Psoas muscle (tissue), 8 donors: ENCODE data around the gene NAPSA. TPM values are rescaled to one million over a fixed set of nuclear protein-coding genes. Genes with fewer than 3 reads are reported as not detected.

Experiments used
- ATAC-seq, 4 donors: fragments of 200-7000 bp; cut with Tn5 transposase; one replicate each; pipeline ENCODE4 v1.9.1; 2020; ENCODE audit warnings: moderate library complexity in 3 of 4, mild to moderate bottlenecking in 2 of 4
- DNase-seq, 2 donors: peaks; one replicate each; pipeline ENCODE4 v3.0.0-alpha.2; 2020
- H3K27ac ChIP-seq: fragments of 200-600 bp; one replicate; pipeline ENCODE4 v1.8.0; 2022
- H3K27me3 ChIP-seq, 3 donors: fragments of 200-600 bp in 1 of 3; one replicate each; pipeline versions ENCODE4 v1.6.1 to v1.8.0; 2013 to 2022; ENCODE audit warnings: low read length in 2 of 3, mild to moderate bottlenecking in 2 of 3, moderate library complexity in 1 of 3; ENCODE audit not compliant: insufficient read depth in 3 of 3
- H3K36me3 ChIP-seq, 2 donors: fragments of 200-600 bp in 1 of 2; one replicate each; pipeline versions ENCODE4 v1.6.1 to v1.8.0; 2013 to 2022; ENCODE audit warnings: low read depth in 1 of 2, mild to moderate bottlenecking in 1 of 2, moderate library complexity in 1 of 2; ENCODE audit not compliant: insufficient read depth in 1 of 2
- H3K4me1 ChIP-seq: fragments of 200-600 bp; one replicate; pipeline ENCODE4 v1.8.0; 2022
- H3K4me3 ChIP-seq: fragments of 200-600 bp; one replicate; pipeline ENCODE4 v1.8.0; 2022; ENCODE audit warnings: mild to moderate bottlenecking
- H3K9me3 ChIP-seq: fragments of 200-600 bp; one replicate; pipeline ENCODE4 v1.8.0; 2022
- CTCF ChIP-seq: fragments of 200-600 bp; IDR thresholded peaks from one replicate; pipeline ENCODE4 v1.8.0; 2022; ENCODE audit warnings: antibody characterized with exemption
- WGBS, 3 donors: extraction: QIAGEN DNeasy Blood & Tissue Kit; methylation state at CpG; one replicate each; pipeline versions ENCODE4 v1.1.6 to v1.1.7; 2013; 5-methylcytosine and 5-hydroxymethylcytosine counted together
- intact Hi-C, 2 donors: fragments of 100-400 bp; cut with DNase I; formaldehyde crosslinking; loops; one replicate each; pipeline versions ENCODE4 v1.11.0 to v1.14.2; 2022
- polyA plus RNA-seq, 3 donors: library from polyadenylated mRNA; stranded (reverse); fragments of 200-250 nt; gene quantifications; one replicate each; pipeline ENCODE4 v1.2.3, GENCODE V29; 2013
- total RNA-seq, 4 donors: library from RNA; stranded (reverse); fragmentation: NEBNext Ultra II Directional in 2 of 4; extraction: Animal tissue kit (Norgen Biotek cat#: 25700) in 2 of 4; gene quantifications; one replicate each; pipeline versions ENCODE4 v1.2.1 to v1.2.4, GENCODE V29; 2021 to 2023
- donor health status: healthy with polysubstance abuse.
- donor health status: DM: no; HTN: no; CAD: no; lungs with moderate emphysema.
- donor health status: Bipolar disorder and iron deficiency.
- donor health status: healthy.
- donor health status: DM: yes; HTN: yes; CAD: no.
- donor health status: DM: no; HTN: no; CAD: no.
- donor health status: DM: no; HTN: no; CAD: no.
- donor health status: DM: yes; HTN: yes; CAD: no.

Gene NAPSA
- total and polyA plus RNA-seq, 7 donors = 0.10 to 0.47 (median 0.27) TPM; not detected in 3

DNA sequence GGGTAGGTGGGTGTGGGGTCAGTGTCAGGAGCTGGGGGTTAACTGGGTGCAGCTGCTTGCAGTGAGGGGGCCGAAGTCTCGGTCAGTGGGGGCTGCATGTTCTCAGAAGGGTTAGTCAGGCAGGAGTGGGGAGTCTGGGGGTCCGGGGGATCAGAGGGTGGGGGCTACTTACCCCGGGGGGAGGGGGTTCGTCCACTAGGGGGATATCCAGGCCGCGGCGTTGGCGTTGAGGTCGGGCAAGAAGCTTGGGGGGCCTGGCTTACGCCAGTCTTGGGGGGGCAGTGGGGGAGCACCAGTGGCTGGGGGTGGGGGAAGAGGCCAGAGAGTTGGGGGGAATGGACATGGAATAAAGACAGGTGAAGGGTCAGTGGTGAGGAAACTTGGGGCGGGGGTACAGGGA, 45.4 kb downstream of the NAPSA start:
- TF ChIP-seq CTCF = no peak
- H3K4me3 ChIP-seq = no peak overlapping the region
- 84 to 95% (median 91%) methylated on average over 11 to 12 of the region's 12 CpGs for WGBS, 3 donors
- intact Hi-C loops = loop anchor here in 1 of 2 donors (10.0 kb wide), 1 partner anchor 165 kb away; no protein-coding TSS in a partner anchor
- ATAC-seq (no peak), DNase-seq (peak in 1 of 2 donors; percentile 28)
- peaks cover 0 to 4% (median 3%) of the 10 kb centered on the region in 3 donors for H3K27me3 ChIP-seq
- no peaks in the 10 kb centered on the region for H3K36me3 ChIP-seq
- no peak overlapping the region for H3K27ac ChIP-seq
- H3K9me3 ChIP-seq = no peaks in the 10 kb centered on the region
- no peaks in the 10 kb centered on the region for H3K4me1 ChIP-seq

GRCh38 chr19:50319156-50319555, 46.3 kb downstream of the NAPSA start:
- H3K4me1 ChIP-seq = no peaks in the 10 kb centered on the region
- intact Hi-C loops = no loop called here
- H3K36me3 ChIP-seq = no peaks in the 10 kb centered on the region
- H3K27ac ChIP-seq = no peak overlapping the region
- H3K4me3 ChIP-seq = no peak overlapping the region
- peaks cover 0 to 11% (median 6%) of the 10 kb centered on the region in 3 donors for H3K27me3 ChIP-seq
- H3K9me3 ChIP-seq = no peaks in the 10 kb centered on the region
- ATAC-seq = no peak
- no peak for DNase-seq
- WGBS, 3 donors = 80 to 85% (median 84%) methylated on average over 11 of the region's 11 CpGs
- no peak for TF ChIP-seq CTCF

DNA sequence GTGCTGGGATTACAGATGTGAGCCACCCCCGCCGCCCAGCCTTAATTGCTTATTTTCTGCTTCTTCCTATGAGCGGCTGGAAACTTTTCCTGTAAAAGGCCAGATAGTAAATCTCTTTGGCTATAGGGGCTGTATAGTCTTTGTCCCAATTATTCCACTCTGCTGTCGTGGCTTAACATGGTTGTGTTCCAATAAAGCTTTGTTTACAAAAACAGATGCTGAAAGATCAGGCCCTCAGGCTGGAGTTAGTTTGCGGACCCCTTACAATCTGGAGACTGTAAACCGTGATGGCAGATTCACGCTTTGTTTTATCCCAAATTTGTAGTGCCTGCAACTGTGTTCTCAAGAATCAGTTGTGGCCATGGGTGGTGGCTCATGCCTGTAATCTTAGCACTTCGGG, 47.0 kb downstream of the NAPSA start:
- H3K27me3 ChIP-seq = peaks cover 0 to 16% (median 6%) of the 10 kb centered on the region in 3 donors
- no peaks in the 10 kb centered on the region for H3K9me3 ChIP-seq
- intact Hi-C loops = no loop called here
- ATAC-seq (no peak), DNase-seq (peak in 1 of 2 donors; percentile 17)
- no peaks in the 10 kb centered on the region for H3K4me1 ChIP-seq
- H3K36me3 ChIP-seq = no peaks in the 10 kb centered on the region
- H3K4me3 ChIP-seq = no peak overlapping the region
- 76 to 81% (median 78%) methylated on average over 8 of the region's 8 CpGs for WGBS, 3 donors
- no peak overlapping the region for H3K27ac ChIP-seq
- TF ChIP-seq CTCF = no peak

GRCh38 chr19:50317115-50317514, 48.3 kb downstream of the NAPSA start:
- peaks cover 0 to 28% (median 15%) of the 10 kb centered on the region in 3 donors for H3K27me3 ChIP-seq
- no peak overlapping the region for H3K27ac ChIP-seq
- H3K4me1 ChIP-seq = no peaks in the 10 kb centered on the region
- H3K9me3 ChIP-seq = no peaks in the 10 kb centered on the region
- WGBS, 3 donors = 66 to 73% (median 71%) methylated on average over 4 of the region's 4 CpGs
- peak in 1 of 2 donors; percentile 13 for DNase-seq
- ATAC-seq = no peak
- no peak for TF ChIP-seq CTCF
- no peaks in the 10 kb centered on the region for H3K36me3 ChIP-seq
- no peak overlapping the region for H3K4me3 ChIP-seq
- intact Hi-C loops = no loop called here
